Ecto neural progenitor cell (in vitro differentiated cells): ENCODE data around the gene HBE1.
"Not testable (repeated sequence)": the region's sequence is repeated elsewhere in the genome, so short reads cannot be mapped to it uniquely, and the experiment has no call there.

Source experiments
- DNase-seq: peaks from one replicate; pipeline ENCODE4 v3.0.0-alpha.2; 2018; ENCODE audit warnings: low spot score

The HBE1 gene

GRCh38 chr11:5285703-5286340, 16.1 kb upstream of the HBE1 start:
- no peak for DNase-seq

GRCh38 chr11:5284637-5285036, 14.9 kb upstream of the HBE1 start:
- no peak for DNase-seq

- no peak for DNase-seq
Observed at GRCh38 chr11:5283882-5284281, 14.1 kb upstream of the HBE1 start.

DNA sequence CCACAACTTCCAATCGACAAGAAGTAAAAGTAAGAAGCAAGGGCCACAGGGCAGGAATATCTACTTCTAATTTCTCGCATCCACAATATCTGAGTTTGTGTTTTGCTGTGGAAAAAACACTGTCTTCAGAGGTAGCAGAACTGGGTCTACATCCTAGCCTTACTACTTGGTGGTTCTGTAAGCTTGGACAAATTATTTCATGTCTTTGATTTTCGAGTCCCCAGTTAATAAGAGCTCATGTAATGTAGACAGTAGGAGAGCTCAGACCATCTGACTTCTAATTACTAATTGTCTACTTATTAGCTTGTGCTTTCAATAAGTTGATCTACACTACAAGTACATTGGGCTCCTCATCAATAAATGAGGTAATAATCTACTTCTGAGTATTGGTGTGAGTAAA, 13.3 kb upstream of the HBE1 start:
- DNase-seq: no peak

- no peak for DNase-seq
Observed at GRCh38 chr11:5282628-5283027, 12.9 kb upstream of the HBE1 start.

GRCh38 chr11:5281596-5281995, 11.9 kb upstream of the HBE1 start:
- no peak for DNase-seq

GRCh38 chr11:5280582-5281102, 10.9 kb upstream of the HBE1 start:
- no peak for DNase-seq

- DNase-seq: no peak
Observed at GRCh38 chr11:5279471-5280090, 9.8 kb upstream of the HBE1 start.

GRCh38 chr11:5277807-5278382, 8.2 kb upstream of the HBE1 start:
- DNase-seq: no peak

DNA sequence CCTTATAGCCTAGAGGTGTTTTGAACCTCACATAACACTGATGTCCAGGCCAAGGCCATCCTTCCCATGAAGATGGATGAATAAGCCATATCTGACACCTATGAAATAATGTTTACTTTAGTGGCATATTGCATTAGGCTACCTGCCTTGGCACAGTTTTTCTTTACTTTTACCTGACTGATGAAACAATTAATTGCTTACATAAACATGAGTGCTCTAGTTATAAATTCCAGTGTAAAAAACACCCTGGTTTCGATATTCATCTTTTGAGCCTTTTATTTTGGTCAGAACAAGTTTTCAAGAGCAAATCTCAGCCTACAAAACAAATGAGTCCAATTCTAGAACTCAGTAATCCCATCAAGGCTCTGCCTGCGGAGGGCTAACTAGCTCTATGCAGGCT, 7.0 kb upstream of the HBE1 start:
- DNase-seq: no peak

GRCh38 chr11:5275369-5276110, 5.8 kb upstream of the HBE1 start:
- DNase-seq: no peak

GRCh38 chr11:5274395-5274794, 4.7 kb upstream of the HBE1 start:
- no peak for DNase-seq

DNA sequence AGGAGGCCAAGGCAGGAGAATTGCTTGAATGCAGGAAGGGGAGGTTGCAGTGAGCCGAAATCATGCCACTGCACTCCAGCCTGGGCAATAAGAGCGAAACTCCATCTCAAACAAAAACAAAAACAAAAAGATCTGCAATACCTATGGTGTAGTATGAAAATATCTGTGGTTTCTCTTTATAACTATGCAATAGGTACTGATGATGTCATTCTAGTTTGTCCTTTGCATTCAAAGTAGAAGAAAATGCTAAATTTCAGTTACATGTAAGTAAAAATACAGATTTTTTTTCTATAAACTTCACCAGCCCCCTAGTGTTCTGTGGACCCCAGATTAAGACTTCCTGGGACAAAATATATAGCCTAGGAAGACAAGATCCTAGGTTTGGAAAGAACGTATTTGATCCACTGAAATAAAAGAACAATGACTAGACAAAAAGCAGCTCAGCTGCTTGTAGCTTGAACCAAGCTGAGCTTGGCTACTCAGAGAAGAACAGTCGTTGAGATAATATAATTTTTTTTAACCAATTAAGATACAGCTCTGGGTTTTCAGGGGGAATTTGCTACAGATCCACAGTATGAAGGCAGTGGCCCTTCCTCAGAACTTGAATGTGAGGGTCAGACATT, 2.8 kb upstream of the HBE1 start:
- no peak for DNase-seq

GRCh38 chr11:5267033-5267563, 2.6 kb downstream of the HBE1 start:
- DNase-seq: no peak

GRCh38 chr11:5266609-5267008, 3.1 kb downstream of the HBE1 start:
- DNase-seq: no peak

- DNase-seq: no peak
Observed at GRCh38 chr11:5265832-5266231, 3.9 kb downstream of the HBE1 start.

GRCh38 chr11:5258543-5259262, 11.0 kb downstream of the HBE1 start:
- DNase-seq: peak; percentile 52

GRCh38 chr11:5257296-5257695, 12.4 kb downstream of the HBE1 start:
- no peak for DNase-seq

DNA sequence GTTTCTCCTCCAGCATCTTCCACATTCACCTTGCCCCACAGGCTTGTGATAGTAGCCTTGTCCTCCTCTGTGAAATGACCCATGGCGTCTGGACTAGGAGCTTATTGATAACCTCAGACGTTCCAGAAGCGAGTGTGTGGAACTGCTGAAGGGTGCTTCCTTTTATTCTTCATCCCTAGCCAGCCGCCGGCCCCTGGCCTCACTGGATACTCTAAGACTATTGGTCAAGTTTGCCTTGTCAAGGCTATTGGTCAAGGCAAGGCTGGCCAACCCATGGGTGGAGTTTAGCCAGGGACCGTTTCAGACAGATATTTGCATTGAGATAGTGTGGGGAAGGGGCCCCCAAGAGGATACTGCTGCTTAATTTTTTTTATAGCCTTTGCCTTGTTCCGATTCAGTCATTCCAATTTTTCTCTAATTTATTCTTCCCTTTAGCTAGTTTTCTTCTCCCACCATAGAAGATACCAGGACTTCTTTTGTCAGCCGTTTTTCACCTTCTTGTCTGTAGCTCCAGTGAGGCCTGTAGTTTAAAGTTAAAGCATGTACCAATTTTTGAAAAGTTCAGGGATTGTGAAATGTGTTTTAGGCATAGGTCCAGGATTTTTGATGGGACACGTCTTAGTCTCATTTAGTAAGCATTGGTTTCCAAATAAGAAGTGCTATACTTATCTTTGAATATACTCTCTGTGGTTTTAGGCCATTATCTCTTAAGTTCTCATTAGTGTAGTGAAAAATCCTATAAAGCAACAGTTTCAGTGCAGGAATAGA, 14.9 kb downstream of the HBE1 start, which contains the start of gene HBG2:
TSS of gene HBG2 (minus strand) at position 136 of the 768 bp plus-strand sequence. CDS start at position 83, 53 bp downstream.
- DNase-seq: not testable (repeated sequence)

DNA sequence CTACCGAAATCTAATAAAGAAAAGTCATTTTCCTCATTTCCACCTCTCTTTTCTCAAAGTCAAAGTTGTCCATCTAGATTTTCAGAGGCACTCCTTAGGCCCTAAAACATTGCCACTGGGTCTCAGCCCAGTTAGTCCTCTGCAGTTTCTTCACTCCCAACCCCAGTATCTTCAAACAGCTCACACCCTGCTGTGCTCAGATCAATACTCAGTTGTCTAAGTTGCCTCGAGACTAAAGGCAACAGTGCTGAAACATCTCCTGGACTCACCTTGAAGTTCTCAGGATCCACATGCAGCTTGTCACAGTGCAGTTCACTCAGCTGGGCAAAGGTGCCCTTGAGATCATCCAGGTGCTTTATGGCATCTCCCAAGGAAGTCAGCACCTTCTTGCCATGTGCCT, 15.7 kb downstream of the HBE1 start:
- DNase-seq: not testable (repeated sequence)
